WERI-Rb-1 (cell line): Measurements from ENCODE around the gene MAST4.

Source experiments
- DNase-seq: peaks from one replicate; pipeline ENCODE4 v3.0.0-alpha.2; 2020
- H3K27ac ChIP-seq: fragments of 250-450 bp; sonication (Bioruptor Pico); 2 replicates; pipeline ENCODE4 v1.5.1; 2020; ENCODE audit warnings: mild to moderate bottlenecking, moderate library complexity
- H3K27me3 ChIP-seq: fragments of 250-450 bp; sonication (Bioruptor Pico); 2 replicates; pipeline ENCODE4 v1.5.1; 2021; ENCODE audit warnings: mild to moderate bottlenecking, low read depth, moderate library complexity; ENCODE audit not compliant: insufficient read depth, severe bottlenecking
- H3K36me3 ChIP-seq: fragments of 250-450 bp; sonication (Bioruptor Pico); 2 replicates; pipeline ENCODE4 v1.5.1; 2020; ENCODE audit warnings: mild to moderate bottlenecking, moderate library complexity
- H3K4me3 ChIP-seq: 2 replicates; pipeline ENCODE4 v1.5.1; 2011; ENCODE audit warnings: low read depth, mild to moderate bottlenecking, control low read depth, low read length
- H3K9me3 ChIP-seq: fragments of 250-450 bp; sonication (Bioruptor Pico); 2 replicates; pipeline ENCODE4 v1.5.1; 2021; ENCODE audit warnings: mild to moderate bottlenecking, moderate library complexity; ENCODE audit not compliant: severe bottlenecking
- CTCF ChIP-seq: IDR thresholded peaks from 2 replicates; pipeline ENCODE4 v1.5.1; 2011; ENCODE audit warnings: low read depth, mild to moderate bottlenecking, control low read depth, inconsistent platforms, low read length

Gene MAST4

GRCh38 chr5:67094476-67095300, 498.5 kb downstream of the MAST4 start:
- DNase-seq: peak; percentile 68
- no peaks in the 10 kb centered on the region for H3K9me3 ChIP-seq

GRCh38 chr5:67095346-67096171, 499.4 kb downstream of the MAST4 start:
- Histone ChIP-seq H3K27me3 (no peaks in the 10 kb centered on the region), H3K36me3 (no peaks in the 10 kb centered on the region), H3K27ac (no peak overlapping the region), H3K4me3 (no peak overlapping the region), H3K9me3 (no peaks in the 10 kb centered on the region)
- DNase-seq: no peak
- TF ChIP-seq CTCF: no peak

More at GRCh38 chr5:67094476-67095300, 498.5 kb downstream of the MAST4 start:
- Histone ChIP-seq H3K27ac (peak overlapping the region; percentile 9; the same call in 1 of the 2 replicates), H3K27me3 (no peaks in the 10 kb centered on the region), H3K36me3 (no peaks in the 10 kb centered on the region), H3K4me3 (no peak overlapping the region)
- TF ChIP-seq CTCF: no peak

GRCh38 chr5:67098656-67099055, 502.5 kb downstream of the MAST4 start:
- TF ChIP-seq CTCF: no peak

GRCh38 chr5:67100301-67100700, 504.1 kb downstream of the MAST4 start:
- no peaks in the 10 kb centered on the region for H3K36me3 ChIP-seq
- no peaks in the 10 kb centered on the region for H3K27me3 ChIP-seq
- no peak overlapping the region for H3K27ac ChIP-seq
- H3K4me3 ChIP-seq: no peak overlapping the region
- no peak for TF ChIP-seq CTCF
- no peak for DNase-seq
- H3K9me3 ChIP-seq: no peaks in the 10 kb centered on the region

More at GRCh38 chr5:67098656-67099055, 502.5 kb downstream of the MAST4 start:
- Histone ChIP-seq H3K36me3 (no peaks in the 10 kb centered on the region), H3K27me3 (no peaks in the 10 kb centered on the region), H3K4me3 (no peak overlapping the region), H3K9me3 (no peaks in the 10 kb centered on the region), H3K27ac (no peak overlapping the region)
- DNase-seq: no peak

- Histone ChIP-seq H3K36me3 (no peaks in the 10 kb centered on the region), H3K27me3 (no peaks in the 10 kb centered on the region), H3K4me3 (no peak overlapping the region), H3K27ac (no peak overlapping the region), H3K9me3 (no peaks in the 10 kb centered on the region)
- no peak for DNase-seq
- TF ChIP-seq CTCF: no peak
Measured at GRCh38 chr5:67102708-67103107, 506.5 kb downstream of the MAST4 start.
